GM23338 (cell line): ENCODE data around the gene FBXO15. TPM values are rescaled to one million over a fixed set of nuclear protein-coding genes. Genes with fewer than 3 reads are reported as not detected.
A peak's percentile ranks its signal among the peaks of the same experiment; 100 is the strongest.

Experiments
- ATAC-seq: fragments of 200-7000 bp; cut with Tn5 transposase; 3 replicates; pipeline ENCODE4 v1.9.1; 2020
- DNase-seq: peaks from one replicate; pipeline ENCODE4 v3.0.0-alpha.2; 2015; ENCODE audit warnings: low spot score
- H2AFZ ChIP-seq: fragments of 200-600 bp; sonication (generic); 2 replicates; pipeline ENCODE4 v1.8.0; 2016; ENCODE audit warnings: antibody characterized with exemption, mild to moderate bottlenecking, moderate library complexity
- H3F3A ChIP-seq: fragments of 200-600 bp; sonication (generic); replicated peaks from 2 replicates; pipeline ENCODE4 v1.8.0; 2017; ENCODE audit warnings: antibody characterized with exemption, mixed run types, low read depth
- H3K27ac ChIP-seq: fragments of 200-600 bp; sonication (generic); 2 replicates; pipeline ENCODE4 v1.6.1; 2016; ENCODE audit warnings: low read depth
- H3K27me3 ChIP-seq: fragments of 200-600 bp; sonication (generic); 2 replicates; pipeline ENCODE4 v1.8.0; 2016; ENCODE audit warnings: mild to moderate bottlenecking, mixed run types, moderate library complexity; ENCODE audit not compliant: insufficient read depth
- H3K36me3 ChIP-seq: fragments of 200-600 bp; sonication (generic); 2 replicates; pipeline ENCODE4 v1.8.0; 2016; ENCODE audit warnings: mild to moderate bottlenecking; ENCODE audit not compliant: insufficient read depth
- H3K4me1 ChIP-seq: fragments of 200-600 bp; sonication (generic); 2 replicates; pipeline ENCODE4 v1.8.0; 2016; ENCODE audit warnings: mild to moderate bottlenecking, moderate library complexity; ENCODE audit not compliant: insufficient read depth
- H3K4me2 ChIP-seq: fragments of 200-600 bp; sonication (generic); 2 replicates; pipeline ENCODE4 v1.7.1; 2017; ENCODE audit warnings: mixed run types
- H3K4me3 ChIP-seq: fragments of 200-600 bp; sonication (generic); 2 replicates; pipeline ENCODE4 v1.6.1; 2016; ENCODE audit warnings: mixed run types
- H3K79me2 ChIP-seq: fragments of 200-600 bp; sonication (generic); replicated peaks from 2 replicates; pipeline ENCODE4 v1.8.0; 2017; ENCODE audit warnings: mild to moderate bottlenecking; ENCODE audit not compliant: insufficient read depth
- H3K9me2 ChIP-seq: fragments of 200-600 bp; sonication (generic); 2 replicates; pipeline ENCODE4 v1.8.0; 2017; ENCODE audit not compliant: insufficient read depth
- H4K20me1 ChIP-seq: fragments of 200-600 bp; sonication (generic); replicated peaks from 2 replicates; pipeline ENCODE4 v1.8.0; 2017; ENCODE audit warnings: mild to moderate bottlenecking; ENCODE audit not compliant: insufficient read depth
- H3K27ac Mint-ChIP-seq: 2 replicates; pipeline ENCODE4 v1.8.0; 2020; ENCODE audit warnings: inconsistent platforms, mild to moderate bottlenecking, moderate library complexity, mixed read lengths
- H3K27me3 Mint-ChIP-seq: 3 replicates; pipeline ENCODE4 v1.8.0; 2022; ENCODE audit warnings: low read depth, mild to moderate bottlenecking, moderate library complexity, mixed read lengths, inconsistent platforms; ENCODE audit not compliant: insufficient read depth, poor library complexity
- H3K36me3 Mint-ChIP-seq: 3 replicates; pipeline ENCODE4 v1.8.0; 2021; ENCODE audit warnings: low read depth, mild to moderate bottlenecking, inconsistent platforms, moderate library complexity, mixed read lengths
- H3K4me1 Mint-ChIP-seq: 3 replicates; pipeline ENCODE4 v1.8.0; 2020; ENCODE audit warnings: mild to moderate bottlenecking, inconsistent platforms, mixed read lengths
- H3K4me3 Mint-ChIP-seq: 3 replicates; pipeline ENCODE4 v1.8.0; 2021; ENCODE audit warnings: moderate library complexity, mild to moderate bottlenecking, inconsistent platforms, mixed read lengths
- H3K9me3 Mint-ChIP-seq: 3 replicates; pipeline ENCODE4 v1.8.0; 2020; ENCODE audit warnings: moderate library complexity, mild to moderate bottlenecking, inconsistent platforms, mixed read lengths
- CREB1 ChIP-seq: fragments of 250-450 bp; sonication (Bioruptor Pico); IDR thresholded peaks from 2 replicates; pipeline ENCODE4 v1.5.0; 2020; ENCODE audit warnings: low read depth, mild to moderate bottlenecking, moderate library complexity
- ETS1 ChIP-seq: IDR thresholded peaks from 2 replicates; pipeline ENCODE4 v1.6.1; 2016; ENCODE audit warnings: antibody characterized with exemption
- EZH2 ChIP-seq: fragments of 200-600 bp; sonication (generic); IDR thresholded peaks from one replicate; pipeline ENCODE4 v1.8.0; 2017; ENCODE audit warnings: antibody characterized with exemption, mild to moderate bottlenecking, low read depth; ENCODE audit not compliant: unreplicated experiment
- EZH2phosphoT487 ChIP-seq: fragments of 200-600 bp; sonication (generic); IDR thresholded peaks from one replicate; pipeline ENCODE4 v1.8.1; 2018; ENCODE audit warnings: antibody characterized with exemption; ENCODE audit not compliant: unreplicated experiment
- JUNB ChIP-seq: IDR thresholded peaks from one replicate; pipeline ENCODE4 v1.6.1; 2016; ENCODE audit warnings: antibody characterized with exemption; ENCODE audit not compliant: unreplicated experiment
- NANOG ChIP-seq: IDR thresholded peaks from 2 replicates; pipeline ENCODE4 v1.6.1; 2016; ENCODE audit warnings: antibody characterized with exemption, borderline replicate concordance
- STAT1 ChIP-seq: IDR thresholded peaks from one replicate; pipeline ENCODE4 v1.6.1; 2016; ENCODE audit warnings: antibody characterized with exemption; ENCODE audit not compliant: unreplicated experiment
- ZNF114 ChIP-seq: fragments of 250-450 bp; sonication (Bioruptor Pico); IDR thresholded peaks from 2 replicates; pipeline ENCODE4 v1.5.0; 2020; ENCODE audit warnings: mild to moderate bottlenecking, moderate library complexity
- ZNF462 ChIP-seq: fragments of 250-450 bp; sonication (Bioruptor Pico); IDR thresholded peaks from 2 replicates; pipeline ENCODE4 v1.5.0; 2020; ENCODE audit warnings: mild to moderate bottlenecking, moderate library complexity
- polyA plus RNA-seq: library from polyadenylated mRNA; unstranded; fragments of >200 nt; fragmentation: Nextera tagmentation; extraction: Ambion mirVana; gene quantifications from 2 replicates; pipeline ENCODE4 v1.2.1, GENCODE V29; 2016
- total RNA-seq: library from RNA; depleted of rRNA; stranded (reverse); fragments of >200 nt; shearing (Covaris generic); gene quantifications from 2 replicates; pipeline ENCODE4 v1.2.3, GENCODE V29; 2014
- TF ChIP-seq, protein P1 (sequence below), 2 experiments: fragments of 200-600 bp in 1 of 2; sonication (generic) in 1 of 2; conservative IDR thresholded peaks; 2 replicates each; pipeline versions ENCODE4 v1.5.1 to v1.6.1; 2016 to 2017; ENCODE audit warnings: antibody characterized with exemption in 2 of 2, low read depth in 2 of 2, mild to moderate bottlenecking in 2 of 2, moderate library complexity in 1 of 2

FBXO15 gene
- total and polyA plus RNA-seq, 2 experiments from 2014 or later = 0.21 to 0.53 TPM

- H3K79me2 ChIP-seq = no peaks in the 10 kb centered on the region
- no peaks in the 10 kb centered on the region for H4K20me1 ChIP-seq
- H3K9me2 ChIP-seq = no peaks in the 10 kb centered on the region
- peaks cover 8% of the 10 kb centered on the region; the same call in 2 of the 3 replicates for H3K4me1 Mint-ChIP-seq
- no peaks in the 10 kb centered on the region; the same call in 2 of the 3 replicates for H3K36me3 Mint-ChIP-seq
- no peak overlapping the region for H3K27ac Mint-ChIP-seq
- H3K4me3 Mint-ChIP-seq = no peak overlapping the region
- no peak for DNase-seq
- no peak for ATAC-seq
- no peaks in the 10 kb centered on the region for H3K27me3 ChIP-seq
- H2AFZ ChIP-seq = no peak overlapping the region
- no peaks in the 10 kb centered on the region for H3F3A ChIP-seq
- no peak overlapping the region for H3K4me3 ChIP-seq
- H3K4me1 ChIP-seq = 0 out of 2 replicates have a peak, but pooled peaks cover 9% of the 10 kb centered on the region
- TF ChIP-seq, protein P1, sequence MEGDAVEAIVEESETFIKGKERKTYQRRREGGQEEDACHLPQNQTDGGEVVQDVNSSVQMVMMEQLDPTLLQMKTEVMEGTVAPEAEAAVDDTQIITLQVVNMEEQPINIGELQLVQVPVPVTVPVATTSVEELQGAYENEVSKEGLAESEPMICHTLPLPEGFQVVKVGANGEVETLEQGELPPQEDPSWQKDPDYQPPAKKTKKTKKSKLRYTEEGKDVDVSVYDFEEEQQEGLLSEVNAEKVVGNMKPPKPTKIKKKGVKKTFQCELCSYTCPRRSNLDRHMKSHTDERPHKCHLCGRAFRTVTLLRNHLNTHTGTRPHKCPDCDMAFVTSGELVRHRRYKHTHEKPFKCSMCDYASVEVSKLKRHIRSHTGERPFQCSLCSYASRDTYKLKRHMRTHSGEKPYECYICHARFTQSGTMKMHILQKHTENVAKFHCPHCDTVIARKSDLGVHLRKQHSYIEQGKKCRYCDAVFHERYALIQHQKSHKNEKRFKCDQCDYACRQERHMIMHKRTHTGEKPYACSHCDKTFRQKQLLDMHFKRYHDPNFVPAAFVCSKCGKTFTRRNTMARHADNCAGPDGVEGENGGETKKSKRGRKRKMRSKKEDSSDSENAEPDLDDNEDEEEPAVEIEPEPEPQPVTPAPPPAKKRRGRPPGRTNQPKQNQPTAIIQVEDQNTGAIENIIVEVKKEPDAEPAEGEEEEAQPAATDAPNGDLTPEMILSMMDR (conservative IDR thresholded peaks at IDR 0.05; ENCODE audit: low read depth in 2 of 2) = no peak
- no peak overlapping the region for H3K27ac ChIP-seq
- H3K9me3 Mint-ChIP-seq = no peaks in the 10 kb centered on the region
- no peaks in the 10 kb centered on the region for H3K36me3 ChIP-seq
- peaks cover 7% of the 10 kb centered on the region for H3K27me3 Mint-ChIP-seq
- H3K4me2 ChIP-seq = no peak overlapping the region
Observed at GRCh38 chr18:74190086-74190485, 42.5 kb upstream of the FBXO15 start.

DNA sequence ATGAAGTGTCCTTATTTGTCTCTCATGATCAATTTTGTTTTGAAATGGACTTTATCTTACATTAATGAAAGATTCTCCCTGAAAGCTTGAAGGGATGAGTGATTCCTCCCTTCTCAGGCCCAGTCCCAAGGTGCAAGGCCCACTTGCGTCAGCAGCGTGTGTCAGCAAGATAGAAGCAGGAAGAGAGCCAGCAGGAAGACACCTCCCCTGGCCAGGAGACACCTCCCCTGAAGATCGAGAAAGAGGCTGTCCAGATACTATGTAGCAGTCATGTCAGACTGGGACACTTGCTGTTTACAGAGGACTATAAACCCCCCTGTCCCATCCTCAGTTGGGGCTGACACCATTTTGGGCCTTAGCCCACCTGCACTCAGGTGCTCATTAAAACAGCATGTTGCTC lies 39.0 kb upstream of the FBXO15 start:
- Histone ChIP-seq H3K27me3 (no peaks in the 10 kb centered on the region), H4K20me1 (no peaks in the 10 kb centered on the region), H3K4me2 (no peak overlapping the region), H3K4me1 (peaks cover 26% of the 10 kb centered on the region), H3K36me3 (no peaks in the 10 kb centered on the region), H3K9me2 (no peaks in the 10 kb centered on the region), H3K27ac (no peak overlapping the region), H3K4me3 (no peak overlapping the region), H3K79me2 (no peaks in the 10 kb centered on the region), H2AFZ (peak overlapping the region; percentile 23; the same call in 1 of the 2 replicates), H3F3A (no peaks in the 10 kb centered on the region)
- Mint-ChIP-seq H3K27me3 (peaks cover 8% of the 10 kb centered on the region), H3K4me3 (no peak overlapping the region), H3K4me1 (peaks cover 25% of the 10 kb centered on the region), H3K9me3 (no peaks in the 10 kb centered on the region), H3K27ac (no peak overlapping the region), H3K36me3 (no peaks in the 10 kb centered on the region)
- no peak for DNase-seq
- no peak for ATAC-seq
- TF ChIP-seq ZNF114 (CRISPR knock-in tag) (no peak), ETS1 (no peak), ZNF462 (no peak), EZH2 (no peak), NANOG (no peak), STAT1 (no peak), EZH2phosphoT487 (no peak), JUNB (no peak), CREB1 (no peak)
- TF ChIP-seq, protein P1 (conservative IDR thresholded peaks at IDR 0.05; ENCODE audit: low read depth in 2 of 2) = no peak
